Transverse colon (tissue), 4 donors: ENCODE results near the gene NUP37. TPM values are rescaled to one million over a fixed set of nuclear protein-coding genes. Genes with fewer than 3 reads are reported as not detected.

Experiments used
- DNase-seq: peaks from one replicate; pipeline ENCODE4 v3.0.0-alpha.2; 2019
- H3K27ac ChIP-seq, 4 donors: fragments of 200-600 bp; sonication (generic); 2 replicates each; pipeline ENCODE4 v1.5.1; 2016 to 2018; ENCODE audit warnings: inconsistent platforms in 4 of 4
- H3K27me3 ChIP-seq: fragments of 200-600 bp; sonication (generic); 2 replicates; pipeline ENCODE4 v1.5.1; 2017; ENCODE audit warnings: inconsistent platforms
- H3K36me3 ChIP-seq, 4 donors: fragments of 200-600 bp; sonication (generic); 2 replicates each; pipeline ENCODE4 v1.5.1; 2017 to 2019; ENCODE audit warnings: inconsistent platforms in 4 of 4
- H3K4me1 ChIP-seq, 4 donors: fragments of 200-600 bp; sonication (generic); 2 replicates each; pipeline ENCODE4 v1.5.1; 2017 to 2020; ENCODE audit warnings: inconsistent platforms in 4 of 4
- H3K4me3 ChIP-seq, 4 donors: fragments of 200-600 bp; sonication (generic); 1 replicate in 1 of 4; 2 replicates in 3 of 4; pipeline versions ENCODE4 v1.5.1 to v1.6.1; 2017 to 2019; ENCODE audit warnings: inconsistent platforms in 4 of 4
- H3K9me3 ChIP-seq, 2 donors: fragments of 200-600 bp; sonication (generic); 2 replicates each; pipeline ENCODE4 v1.5.1; 2017 to 2019; ENCODE audit warnings: inconsistent platforms in 2 of 2
- CTCF ChIP-seq, 5 experiments: fragments of 200-600 bp in 3 of 5; fragments of 450-650 bp in 2 of 5; sonication (generic) in 3 of 5; IDR thresholded peaks; 1 replicate in 2 of 5; 2 replicates in 3 of 5; pipeline ENCODE4 v1.5.1; 2016 to 2017; ENCODE audit warnings: antibody characterized with exemption in 5 of 5, inconsistent platforms in 3 of 5, mild to moderate bottlenecking in 2 of 5, moderate library complexity in 1 of 5
- EP300 ChIP-seq: sonication (generic); formaldehyde crosslinking; IDR thresholded peaks from one replicate; pipeline ENCODE4 v1.6.1; 2017; ENCODE audit warnings: antibody characterized with exemption, low read depth
- POLR2A ChIP-seq: fragments of 450-650 bp; IDR thresholded peaks from one replicate; pipeline ENCODE4 v1.6.1; 2016; ENCODE audit warnings: antibody characterized with exemption, mild to moderate bottlenecking, moderate library complexity
- POLR2AphosphoS5 ChIP-seq, 3 donors: sonication (generic); formaldehyde crosslinking; IDR thresholded peaks; one replicate each; pipeline ENCODE4 v1.6.1; 2016; ENCODE audit warnings: antibody characterized with exemption in 3 of 3
- WGBS, 2 donors: methylation state at CpG; one replicate each; pipeline ENCODE4 v1.1.5; 2018; ENCODE audit warnings: low coverage in 1 of 2; 5-methylcytosine and 5-hydroxymethylcytosine counted together
- in situ Hi-C, 4 donors: fragments of 200-750 bp; cut with MboI; loops; one replicate each; pipeline versions ENCODE4 v1.15.0 to v1.15.1; 2017; ENCODE audit warnings: low sequenced_read_pairs in 3 of 4, low pct_ligation_motif_present in 1 of 4, low pct_unique_long_range_greater_than_20kb in 1 of 4
- intact Hi-C: fragments of 100-400 bp; cut with DNase I; formaldehyde crosslinking; loops from one replicate; pipeline ENCODE4 v1.15.1; 2023; ENCODE audit warnings: low total_unique reads
- total RNA-seq, 4 donors: library from RNA; depleted of rRNA; stranded (reverse); fragments of >200 nt; gene quantifications; one replicate each; pipeline ENCODE4 v1.1.0, GENCODE V29; 2016

The NUP37 gene
- total RNA-seq, 4 donors from 2014 or later, result 2.6 to 19.3 (median 10.2) TPM

DNA sequence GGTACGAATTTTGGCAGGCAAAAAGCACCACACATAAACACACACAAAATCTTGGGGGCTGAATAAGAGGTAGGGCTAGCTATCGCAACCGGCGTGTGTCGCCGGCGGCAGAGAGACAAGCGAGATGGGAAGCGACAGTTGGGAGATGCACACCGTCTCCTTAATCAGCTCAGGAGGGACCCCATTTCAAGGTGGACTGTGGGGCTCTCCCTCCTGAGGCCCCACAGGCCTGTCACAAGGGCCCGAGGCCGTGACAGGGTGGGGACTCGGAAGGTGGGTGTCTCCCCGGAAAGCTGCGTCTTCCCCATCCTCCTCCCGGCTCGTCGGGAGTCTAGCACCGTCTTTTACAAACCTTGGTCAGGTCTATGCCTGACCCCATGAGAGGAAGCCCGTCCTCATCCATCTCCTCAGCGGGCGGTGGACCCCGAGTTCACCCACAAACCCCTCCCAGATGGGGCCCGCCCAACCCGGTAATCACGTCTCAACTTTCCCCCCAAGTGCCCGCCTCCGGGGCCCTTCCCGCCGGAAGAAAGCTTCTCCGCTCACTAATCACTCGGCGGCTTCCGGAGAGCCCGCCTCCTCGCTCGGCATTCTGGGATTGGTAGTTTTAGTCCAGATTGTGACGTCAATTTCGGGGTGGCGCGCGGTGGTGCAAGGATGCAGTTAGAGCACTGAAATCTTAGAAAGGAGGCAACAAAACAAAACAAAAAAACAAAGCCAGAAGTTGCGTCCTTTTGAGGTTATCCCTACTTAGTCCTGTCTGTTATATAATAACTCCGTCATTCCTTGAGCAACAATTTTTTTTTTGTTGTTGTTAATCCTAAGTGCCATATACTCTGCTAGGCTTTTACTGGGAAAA lies 58.1 kb downstream of the NUP37 start, which contains the start of gene WASHC3:
TSS of gene WASHC3 (minus strand) at position 432 of the 859 bp plus-strand sequence. CDS start at position 403, 29 bp downstream.
- Histone ChIP-seq H3K4me1 (peaks cover 3 to 8% (median 5%) of the 10 kb centered on the region in 4 donors), H3K36me3 (peaks cover 0 to 2% (median 0%) of the 10 kb centered on the region in 4 donors), H3K9me3 (no peaks in the 10 kb centered on the region), H3K27me3 (no peaks in the 10 kb centered on the region), H3K27ac (peak within 1 kb of the TSS; percentile 89 to 92 (median 90)), H3K4me3 (peak within 1 kb of the TSS; percentile 71 to 83 (median 74))
- intact Hi-C loops, result loop anchor here (10.0 kb wide), 1 partner anchor 127 kb away; no protein-coding TSS in a partner anchor
- no peak for TF ChIP-seq CTCF (IDR thresholded peaks at IDR 0.05)
- peak; percentile 76 for TF ChIP-seq POLR2A
- no peak for TF ChIP-seq EP300
- TF ChIP-seq POLR2AphosphoS5 (IDR thresholded peaks at IDR 0.05), result peak; percentile 66 to 85 (median 77)
- WGBS, 2 donors, result 1% methylated on average over 15 to 41 of the region's 44 CpGs
- DNase-seq, result peak; percentile 96
- in situ Hi-C loops, result no loop called here

DNA sequence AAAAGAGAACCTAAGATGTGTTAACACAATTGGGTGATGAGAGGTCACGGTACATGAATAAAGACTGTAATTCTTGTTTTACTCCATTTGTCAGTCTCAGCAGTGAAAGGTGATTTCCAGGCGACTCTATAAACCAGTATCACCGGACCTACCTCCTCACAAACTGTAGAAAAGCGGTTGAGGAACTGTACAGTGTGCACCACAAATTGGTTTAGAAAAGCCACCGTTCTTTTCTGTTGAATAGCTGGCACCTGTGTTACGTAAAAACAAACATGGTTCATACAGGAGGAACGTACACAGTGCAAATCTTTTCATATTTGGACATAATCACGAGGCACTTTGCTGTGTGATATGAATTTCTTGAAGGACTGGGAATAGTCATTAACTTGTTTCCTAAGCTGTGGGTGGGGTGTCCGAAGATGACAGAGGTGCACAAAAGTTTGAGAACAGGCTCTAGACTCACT lies 58.8 kb downstream of the NUP37 start:
- Histone ChIP-seq H3K36me3 (peaks cover 0 to 9% (median 0%) of the 10 kb centered on the region in 4 donors), H3K27me3 (no peaks in the 10 kb centered on the region), H3K4me1 (peaks cover 3 to 8% (median 5%) of the 10 kb centered on the region in 4 donors), H3K27ac (peak overlapping the region; percentile 89 to 92 (median 90)), H3K9me3 (no peaks in the 10 kb centered on the region), H3K4me3 (peak overlapping the region; percentile 71 to 83 (median 74))
- DNase-seq, result no peak
- TF ChIP-seq POLR2AphosphoS5 (IDR thresholded peaks at IDR 0.05) (no peak), POLR2A (no peak), CTCF (IDR thresholded peaks at IDR 0.05) (no peak), EP300 (no peak)
- WGBS, 2 donors, result 15 to 24% methylated on average over 7 to 9 of the region's 9 CpGs
- in situ Hi-C loops (no loop called here), intact Hi-C loops (loop anchor here (10.0 kb wide), 1 partner anchor 126 kb away; no protein-coding TSS in a partner anchor)

- H3K9me3 ChIP-seq, result no peaks in the 10 kb centered on the region
- no peaks in the 10 kb centered on the region for H3K27me3 ChIP-seq
- in situ Hi-C loops, result no loop called here
- no peak for TF ChIP-seq EP300
- intact Hi-C loops, result no loop called here
- no peak overlapping the region for H3K27ac ChIP-seq
- peaks cover 0 to 23% (median 0%) of the 10 kb centered on the region in 4 donors for H3K36me3 ChIP-seq
- H3K4me3 ChIP-seq, result no peak overlapping the region
- DNase-seq, result no peak
- H3K4me1 ChIP-seq, result peaks cover 3 to 8% (median 5%) of the 10 kb centered on the region in 4 donors
These were observed 60.6 kb downstream of the NUP37 start for GRCh38 chr12:102059343-102059742.

- Histone ChIP-seq H3K4me1 (no peaks in the 10 kb centered on the region), H3K27me3 (no peaks in the 10 kb centered on the region), H3K4me3 (no peak overlapping the region), H3K9me3 (no peaks in the 10 kb centered on the region), H3K27ac (no peak overlapping the region), H3K36me3 (peaks cover 0 to 34% (median 1%) of the 10 kb centered on the region in 4 donors)
- in situ Hi-C loops, result no loop called here
- TF ChIP-seq CTCF (IDR thresholded peaks at IDR 0.05), result no peak
- no peak for TF ChIP-seq POLR2AphosphoS5 (IDR thresholded peaks at IDR 0.05)
- TF ChIP-seq POLR2A, result no peak
- no peak for TF ChIP-seq EP300
- WGBS, 2 donors, result 98 to 100% methylated on average over 1 to 4 of the region's 4 CpGs
- DNase-seq, result no peak
- intact Hi-C loops, result no loop called here
These were observed 65.6 kb downstream of the NUP37 start for GRCh38 chr12:102054345-102054744.
